ENCODE data around the gene SLC4A2. TPM values are rescaled to one million over a fixed set of nuclear protein-coding genes. Genes with fewer than 3 reads are reported as not detected.

The SLC4A2 gene
- total RNA-seq, 2 donors from 2014 or later: 114 to 135 TPM

DNA sequence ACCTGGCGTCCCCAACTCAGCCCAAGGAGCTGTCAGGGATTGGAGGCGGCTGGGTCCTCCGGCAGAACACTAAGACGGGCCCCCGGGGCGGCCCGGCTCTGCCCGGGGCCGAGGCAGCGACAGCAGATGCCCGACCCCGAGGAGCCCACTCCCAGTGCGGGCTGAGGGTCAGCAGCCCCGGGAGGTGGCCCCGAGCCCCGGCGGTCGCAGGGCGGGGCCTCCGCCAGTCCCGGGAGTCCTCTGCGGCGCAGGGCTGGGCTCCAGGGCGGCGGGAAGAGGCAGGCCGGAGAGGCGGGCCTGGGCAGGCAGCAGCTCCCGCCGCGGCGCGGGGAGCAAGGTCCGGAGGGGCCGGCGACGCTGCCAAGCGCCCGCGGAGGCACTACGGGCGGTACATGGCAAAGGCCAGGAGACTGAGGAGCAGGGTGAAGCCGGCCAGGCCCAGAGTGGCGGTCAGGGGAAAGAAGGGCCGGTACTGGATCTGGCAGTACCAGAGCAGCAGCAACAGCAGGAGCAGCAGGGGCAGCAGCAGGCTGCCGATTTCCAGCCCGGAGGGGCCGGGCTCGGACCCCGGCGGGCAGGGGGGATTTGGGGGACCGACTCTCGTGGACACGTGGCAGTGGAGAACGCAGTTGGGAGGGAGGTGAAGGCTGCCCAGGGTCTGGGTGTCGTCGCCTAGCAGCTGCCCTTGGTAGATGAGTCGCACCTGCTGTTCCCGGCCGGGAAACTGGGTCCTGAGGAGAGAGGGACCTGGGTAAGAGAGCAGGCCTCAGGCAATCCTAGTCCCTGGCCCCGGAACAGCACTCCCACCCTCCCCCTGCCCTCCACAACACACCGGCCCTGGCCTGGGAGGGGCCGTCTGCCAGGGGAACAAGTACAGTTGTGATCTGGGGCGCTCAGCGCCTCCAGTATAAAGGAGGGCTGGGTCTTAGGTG is 22.0 kb downstream of the SLC4A2 start:
- Mint-ChIP-seq H3K4me3 (peak overlapping the region; percentile 94), H3K27ac (peak overlapping the region; percentile 38), H3K4me1 (peaks cover 15% of the 10 kb centered on the region), H3K36me3 (ENCODE audit: low read depth) (peaks cover 41% of the 10 kb centered on the region), H3K9me3 (no peaks in the 10 kb centered on the region), H3K27me3 (no peaks in the 10 kb centered on the region)
- no peak for ATAC-seq (replicated peaks)

DNA sequence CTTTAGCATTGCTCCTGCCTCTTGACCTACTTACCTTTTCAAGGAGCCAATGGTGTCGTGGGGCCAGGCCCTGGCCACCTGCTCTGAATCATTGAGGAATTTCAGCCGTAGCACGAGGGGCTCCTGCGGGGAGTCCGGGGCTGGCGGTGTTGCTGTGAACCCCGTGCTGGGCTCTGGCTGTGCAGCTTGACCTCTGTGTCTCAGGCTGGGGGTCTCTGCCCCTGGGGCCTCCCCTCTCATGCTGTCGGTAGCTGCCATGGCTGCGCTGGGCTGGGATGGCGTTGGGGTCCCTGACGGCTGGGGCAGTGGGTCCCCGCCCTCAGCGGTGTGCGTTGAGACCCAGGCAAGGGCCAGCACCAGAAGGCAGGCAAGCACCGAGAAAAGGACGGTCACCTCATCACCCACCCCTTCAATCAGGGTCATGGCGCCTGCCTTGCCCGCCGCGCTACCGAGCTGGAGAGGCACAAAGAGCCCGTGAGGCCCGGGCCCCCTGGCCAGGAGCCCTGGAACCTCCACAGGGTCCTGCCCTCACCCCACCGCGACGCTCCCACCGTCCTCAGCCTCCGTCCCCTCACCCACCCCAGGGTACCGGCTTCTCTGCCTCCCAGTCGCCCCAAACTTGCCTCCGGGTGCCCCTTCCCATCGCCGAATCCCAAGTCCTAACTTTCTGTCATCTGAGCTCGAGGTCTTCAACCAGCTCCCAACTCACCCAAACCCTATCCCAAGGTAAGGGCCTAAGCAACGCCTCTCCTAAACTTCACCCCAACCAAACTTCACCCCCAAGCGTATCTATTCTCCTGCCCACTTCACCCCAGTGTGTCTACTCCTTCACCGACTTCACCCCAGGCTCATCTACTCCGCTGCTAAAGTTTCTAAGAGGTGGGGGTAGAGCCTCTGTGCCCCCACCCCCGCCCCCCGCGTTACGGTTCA is 23.0 kb downstream of the SLC4A2 start:
- peak overlapping the region; percentile 94 for H3K4me3 Mint-ChIP-seq
- peaks cover 39% of the 10 kb centered on the region for H3K36me3 Mint-ChIP-seq (ENCODE audit: low read depth)
- ATAC-seq (replicated peaks): no peak
- no peaks in the 10 kb centered on the region for H3K27me3 Mint-ChIP-seq
- H3K9me3 Mint-ChIP-seq: no peaks in the 10 kb centered on the region
- peak overlapping the region; percentile 96 for H3K27ac Mint-ChIP-seq
- H3K4me1 Mint-ChIP-seq: peaks cover 15% of the 10 kb centered on the region

DNA sequence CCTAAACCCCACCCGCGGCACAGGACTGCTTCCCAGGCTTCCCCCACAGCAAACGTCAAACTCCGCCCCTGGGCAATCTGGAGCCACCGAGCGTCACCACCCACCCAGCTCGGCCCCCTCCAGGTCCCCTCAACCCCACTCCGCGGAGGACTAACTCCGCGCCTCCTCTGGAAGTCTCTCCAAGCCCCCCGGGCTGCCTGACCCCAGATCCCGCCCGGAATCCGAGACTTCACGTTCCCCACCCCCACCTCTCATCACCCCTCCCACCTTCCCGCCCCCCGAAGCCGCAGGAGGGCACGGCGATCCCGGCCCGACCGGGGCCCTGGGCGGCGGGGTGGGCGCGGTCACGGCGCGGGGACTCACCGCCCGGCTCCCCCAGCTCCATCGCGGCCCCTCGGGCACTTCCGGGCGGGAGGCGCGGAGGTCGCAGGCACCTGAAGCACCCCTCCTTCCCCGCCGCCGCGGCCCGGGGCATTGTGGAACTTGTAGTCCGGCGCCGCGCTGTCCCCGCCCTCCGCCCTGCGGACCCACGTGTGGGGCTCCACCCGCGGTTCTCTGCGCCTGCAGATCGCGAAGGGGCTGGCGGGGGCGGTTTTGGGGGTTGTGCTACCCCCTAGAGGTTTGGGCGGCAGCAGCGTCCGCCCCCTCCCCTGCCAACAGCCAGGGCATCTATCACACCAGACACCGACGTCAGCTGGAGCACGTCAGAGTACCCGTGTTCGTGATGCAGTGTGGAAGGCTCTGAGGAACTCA is 23.9 kb downstream of the SLC4A2 start, which contains the start of gene TMUB1:
Gene TMUB1 (minus strand): TSS at position 423 of the 753 bp plus-strand sequence. CDS start 930 bp downstream, outside the sequence.
- H3K27me3 Mint-ChIP-seq: no peaks in the 10 kb centered on the region
- peaks cover 15% of the 10 kb centered on the region for H3K4me1 Mint-ChIP-seq
- peak within 1 kb of the TSS; percentile 94 for H3K4me3 Mint-ChIP-seq
- H3K36me3 Mint-ChIP-seq (ENCODE audit: low read depth): peaks cover 39% of the 10 kb centered on the region
- peak within 1 kb of the TSS; percentile 96 for H3K27ac Mint-ChIP-seq
- peak; percentile 60 for ATAC-seq (replicated peaks)
- H3K9me3 Mint-ChIP-seq: no peaks in the 10 kb centered on the region

- no peaks in the 10 kb centered on the region for H3K27me3 Mint-ChIP-seq
- no peaks in the 10 kb centered on the region for H3K9me3 Mint-ChIP-seq
- peak overlapping the region; percentile 28 for H3K27ac Mint-ChIP-seq
- H3K36me3 Mint-ChIP-seq (ENCODE audit: low read depth): peaks cover 38% of the 10 kb centered on the region
- H3K4me1 Mint-ChIP-seq: peaks cover 15% of the 10 kb centered on the region
- no peak for ATAC-seq (replicated peaks)
- peak overlapping the region; percentile 94 for H3K4me3 Mint-ChIP-seq
Observed at GRCh38 chr7:151083824-151084160, 24.4 kb downstream of the SLC4A2 start.

GRCh38 chr7:151085329-151085690 is 25.9 kb downstream of the SLC4A2 start:
- peak overlapping the region; percentile 10 for H3K27ac Mint-ChIP-seq
- peak overlapping the region; percentile 94 for H3K4me3 Mint-ChIP-seq
- no peak for ATAC-seq (replicated peaks)
- H3K4me1 Mint-ChIP-seq: peaks cover 15% of the 10 kb centered on the region
- peaks cover 29% of the 10 kb centered on the region for H3K36me3 Mint-ChIP-seq (ENCODE audit: low read depth)
- no peaks in the 10 kb centered on the region for H3K9me3 Mint-ChIP-seq
- H3K27me3 Mint-ChIP-seq: no peaks in the 10 kb centered on the region

DNA sequence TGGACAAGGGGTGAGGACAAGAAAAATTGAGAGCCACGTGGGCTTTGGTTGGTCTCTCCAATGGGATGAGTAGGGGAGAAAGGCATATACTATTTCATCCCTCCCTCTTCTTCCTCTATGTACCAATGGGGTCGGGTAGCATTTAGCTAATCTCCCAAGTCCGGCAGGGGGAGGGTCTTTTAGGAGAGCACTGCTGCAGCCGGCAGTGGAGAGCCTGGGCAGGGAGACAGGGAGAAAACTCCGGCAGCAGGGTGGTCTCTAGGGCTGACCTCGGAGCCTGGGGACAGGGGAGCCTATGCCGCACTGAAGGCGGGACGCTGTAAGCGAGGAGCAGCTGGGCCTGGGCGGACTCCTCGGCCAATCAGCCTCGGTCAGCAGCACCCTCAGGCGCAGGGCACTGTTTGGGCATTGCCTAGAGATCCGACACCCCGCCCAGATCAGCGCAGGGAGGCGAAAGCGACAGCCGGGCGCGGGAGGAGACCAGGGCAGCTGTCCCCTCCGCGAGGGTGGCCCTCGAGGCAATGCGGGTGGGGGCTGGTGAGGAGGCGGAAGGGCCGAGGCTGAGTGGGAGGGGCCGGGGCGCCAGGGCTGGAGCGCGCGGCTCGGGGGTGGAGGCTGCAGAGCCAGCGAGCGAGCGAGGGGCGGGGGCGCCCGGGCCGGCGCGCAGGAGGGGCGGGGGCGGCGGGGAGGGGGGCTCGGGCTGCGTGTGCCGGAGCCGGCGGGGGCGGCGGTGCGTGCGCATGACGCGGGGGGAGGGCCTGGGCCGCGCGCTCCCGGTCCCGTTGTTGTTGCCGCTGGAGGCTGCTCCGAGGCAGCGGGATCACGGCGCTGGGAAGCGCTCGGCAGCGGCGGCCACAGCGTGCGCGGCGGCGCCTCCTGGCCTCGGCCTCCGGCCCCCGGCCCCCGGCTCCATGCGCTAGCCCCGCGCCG is 26.6 kb downstream of the SLC4A2 start, which contains the start of gene AGAP3:
Gene AGAP3 (plus strand): TSS at position 785 of the 930 bp plus-strand sequence. CDS start 267 bp downstream, outside the sequence.
- Mint-ChIP-seq H3K4me1 (peaks cover 15% of the 10 kb centered on the region), H3K27me3 (no peaks in the 10 kb centered on the region), H3K4me3 (peak within 1 kb of the TSS; percentile 94), H3K9me3 (no peaks in the 10 kb centered on the region), H3K36me3 (ENCODE audit: low read depth) (peaks cover 22% of the 10 kb centered on the region), H3K27ac (peak within 1 kb of the TSS; percentile 50)
- peak; percentile 29 for ATAC-seq (replicated peaks)

- H3K4me3 Mint-ChIP-seq: peak overlapping the region; percentile 78
- H3K27me3 Mint-ChIP-seq: no peaks in the 10 kb centered on the region
- peaks cover 20% of the 10 kb centered on the region for H3K36me3 Mint-ChIP-seq (ENCODE audit: low read depth)
- no peaks in the 10 kb centered on the region for H3K9me3 Mint-ChIP-seq
- peak overlapping the region; percentile 50 for H3K27ac Mint-ChIP-seq
- peaks cover 19% of the 10 kb centered on the region for H3K4me1 Mint-ChIP-seq
- ATAC-seq (replicated peaks): peak; percentile 28
Observed at GRCh38 chr7:151086802-151087244, 27.4 kb downstream of the SLC4A2 start.

GRCh38 chr7:151087245-151088018 is 28.0 kb downstream of the SLC4A2 start:
- H3K9me3 Mint-ChIP-seq: no peaks in the 10 kb centered on the region
- peak overlapping the region; percentile 78 for H3K4me3 Mint-ChIP-seq
- ATAC-seq (replicated peaks): peak; percentile 44
- H3K27ac Mint-ChIP-seq: peak overlapping the region; percentile 84
- H3K27me3 Mint-ChIP-seq: no peaks in the 10 kb centered on the region
- peaks cover 19% of the 10 kb centered on the region for H3K4me1 Mint-ChIP-seq
- H3K36me3 Mint-ChIP-seq (ENCODE audit: low read depth): peaks cover 14% of the 10 kb centered on the region

DNA sequence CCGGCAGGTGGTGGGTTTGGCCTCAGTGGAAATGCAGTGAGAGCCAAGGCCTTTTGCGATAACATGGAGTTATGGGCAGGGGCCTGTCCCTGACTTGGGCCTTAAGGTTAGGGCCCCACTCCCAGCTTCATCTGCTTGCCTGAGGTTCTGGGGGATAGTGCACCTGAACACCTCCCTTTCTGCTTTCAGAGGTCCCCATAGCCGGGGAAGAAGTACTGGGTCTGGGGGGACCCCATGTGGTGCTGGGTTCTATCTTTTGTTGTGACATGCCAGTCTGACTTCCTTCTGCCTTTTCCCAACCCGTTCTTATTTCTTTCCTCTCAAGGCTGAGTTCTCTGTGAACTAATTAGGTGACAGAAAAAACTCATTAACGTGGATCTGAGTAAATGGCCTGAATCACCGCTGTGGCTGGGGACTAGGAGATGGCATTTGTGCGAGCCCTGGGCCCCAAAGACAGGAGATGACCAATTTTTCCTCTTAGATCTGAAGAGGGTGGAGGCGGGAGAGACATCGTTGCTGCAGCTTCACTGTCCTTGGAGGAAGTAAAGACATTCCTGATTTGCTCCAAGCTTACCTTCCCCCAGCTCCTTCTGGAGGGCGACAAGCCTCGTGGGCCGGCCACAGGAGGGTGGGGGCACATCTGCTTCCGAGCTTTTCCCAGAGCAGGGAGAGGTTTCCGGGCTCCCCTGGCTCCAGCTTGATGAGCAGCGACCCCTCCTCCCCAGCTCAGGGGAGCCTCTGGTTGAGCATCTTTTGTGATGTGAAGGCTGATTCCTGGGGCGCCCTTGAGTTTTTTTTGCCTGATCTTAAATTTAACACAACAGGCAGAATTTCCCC is 28.8 kb downstream of the SLC4A2 start:
- Mint-ChIP-seq H3K36me3 (ENCODE audit: low read depth) (peaks cover 7% of the 10 kb centered on the region), H3K4me1 (peaks cover 14% of the 10 kb centered on the region), H3K27ac (peak overlapping the region; percentile 84), H3K4me3 (peak overlapping the region; percentile 78), H3K27me3 (no peaks in the 10 kb centered on the region), H3K9me3 (no peaks in the 10 kb centered on the region)
- no peak for ATAC-seq (replicated peaks)

DNA sequence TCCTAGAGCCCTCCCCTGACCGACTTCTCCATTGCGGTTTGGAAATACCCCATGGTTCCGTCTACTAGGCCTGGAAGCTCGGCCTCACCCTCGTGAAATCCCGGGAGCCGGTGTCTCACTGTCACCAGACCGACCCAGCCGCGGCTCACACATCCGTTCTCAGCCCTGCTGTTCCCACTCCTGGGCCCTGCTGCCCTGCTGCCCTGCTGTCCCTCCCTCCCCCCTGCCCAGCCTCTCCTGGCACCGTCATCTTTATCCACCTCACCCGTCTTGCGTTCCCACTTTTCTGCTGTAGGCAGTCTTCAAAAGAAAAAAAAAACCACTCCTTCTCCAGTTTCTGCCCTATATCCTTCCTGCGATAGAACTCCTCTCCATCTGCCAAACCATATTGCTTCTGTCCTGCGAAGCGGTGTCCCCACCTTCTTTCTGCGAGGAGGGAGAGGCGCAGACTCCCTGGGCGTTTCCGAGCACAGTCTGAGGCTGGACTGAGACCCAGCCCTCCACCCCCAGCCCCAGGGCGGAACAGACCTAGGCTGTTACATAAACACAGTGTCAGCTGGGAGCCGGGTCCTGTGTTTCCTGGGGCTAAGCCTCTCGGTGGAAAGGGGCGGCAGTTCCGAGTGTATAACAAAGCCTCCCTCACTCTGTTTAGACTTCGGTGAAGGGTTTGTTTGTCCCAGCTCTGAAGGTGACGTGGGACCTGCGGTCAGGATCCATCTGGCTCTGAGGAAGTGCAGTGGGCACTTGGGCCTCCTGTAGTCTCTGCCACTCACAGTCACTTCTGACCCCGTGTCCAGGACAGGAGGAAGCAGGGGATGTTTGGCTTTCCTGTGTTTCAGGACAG is 29.7 kb downstream of the SLC4A2 start:
- H3K9me3 Mint-ChIP-seq: no peaks in the 10 kb centered on the region
- ATAC-seq (replicated peaks): no peak
- no peaks in the 10 kb centered on the region for H3K27me3 Mint-ChIP-seq
- H3K4me1 Mint-ChIP-seq: peaks cover 14% of the 10 kb centered on the region
- peaks cover 7% of the 10 kb centered on the region for H3K36me3 Mint-ChIP-seq (ENCODE audit: low read depth)
- peak overlapping the region; percentile 48 for H3K27ac Mint-ChIP-seq
- H3K4me3 Mint-ChIP-seq: peak overlapping the region; percentile 78
